Left cardiac atrium (tissue), 4 donors: ENCODE measurements around the gene CTNND1. TPM values are rescaled to one million over a fixed set of nuclear protein-coding genes. Genes with fewer than 3 reads are reported as not detected.
"Not testable (repeated sequence)": the region's sequence is repeated elsewhere in the genome, so short reads cannot be mapped to it uniquely, and the experiment has no call there.

Experiments
- ATAC-seq, 2 donors: fragments of 200-7000 bp; cut with Tn5 transposase; one replicate each; pipeline ENCODE4 v1.9.1; 2020; ENCODE audit warnings: mild to moderate bottlenecking in 2 of 2, moderate library complexity in 2 of 2
- DNase-seq: peaks from one replicate; pipeline ENCODE4 v3.0.0-alpha.2; 2020
- intact Hi-C, 2 donors: fragments of 100-400 bp; cut with DNase I; formaldehyde crosslinking; loops; one replicate each; pipeline versions ENCODE4 v1.14.1 to v1.15.1; 2022 to 2023
- total RNA-seq, 2 donors: library from RNA; stranded (reverse); fragmentation: NEBNext Ultra II Directional; extraction: Animal tissue kit (Norgen Biotek cat#: 25700); gene quantifications; one replicate each; pipeline ENCODE4 v1.2.1, GENCODE V29; 2021
- donor health status: DM: no; HTN: yes; CAD: no.
- donor health status: DM: no; HTN: yes; CAD: no; lungs with severe emphysema.
- donor health status: DM: yes; HTN: yes; CAD: no.
- donor health status: Dilated cardiomyopathy.

The CTNND1 gene
- total RNA-seq, 2 donors from 2014 or later: 75.2 to 82.0 TPM

DNA sequence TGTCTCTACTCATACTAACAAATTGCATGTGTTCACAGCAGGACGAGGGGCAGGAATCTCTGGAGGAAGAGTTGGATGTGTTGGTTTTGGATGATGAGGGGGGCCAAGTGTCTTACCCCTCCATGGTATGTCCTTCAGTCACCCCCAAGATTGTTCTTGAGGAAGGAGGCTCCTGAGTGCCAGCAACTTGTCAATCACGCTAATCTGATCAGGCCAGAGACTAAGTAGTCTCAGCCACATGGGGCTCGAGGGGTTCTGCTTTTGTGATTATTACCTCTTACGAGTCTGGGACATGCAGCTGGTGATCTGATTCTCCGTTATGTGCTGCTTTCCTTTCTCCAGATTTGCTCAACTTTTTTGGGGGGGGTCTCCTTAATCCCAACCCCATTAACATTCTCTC, 54.3 kb downstream of the CTNND1 start:
- peak in 1 of 2 donors; percentile 23 for ATAC-seq
- DNase-seq: no peak
- intact Hi-C loops: no loop called here

DNA sequence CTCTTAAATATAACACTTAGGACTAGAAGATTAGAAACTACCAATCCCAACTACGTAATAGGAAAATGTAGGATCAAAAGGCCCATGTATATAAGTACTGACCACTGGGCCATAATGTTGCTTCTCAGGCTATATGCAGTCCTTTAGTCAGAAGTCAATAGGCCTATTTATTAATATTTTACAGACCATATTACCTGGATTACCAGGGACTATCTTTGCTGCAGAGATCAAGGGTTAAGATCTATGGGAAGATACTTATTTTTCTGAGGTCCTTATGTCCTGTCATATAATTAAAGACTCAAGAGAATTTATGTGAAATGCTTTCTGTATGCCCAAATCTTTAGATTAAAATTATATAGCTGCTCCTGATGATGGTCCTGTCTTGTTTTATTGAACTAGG, 57.2 kb downstream of the CTNND1 start:
- DNase-seq (no peak), ATAC-seq (no peak)
- intact Hi-C loops: no loop called here

DNA sequence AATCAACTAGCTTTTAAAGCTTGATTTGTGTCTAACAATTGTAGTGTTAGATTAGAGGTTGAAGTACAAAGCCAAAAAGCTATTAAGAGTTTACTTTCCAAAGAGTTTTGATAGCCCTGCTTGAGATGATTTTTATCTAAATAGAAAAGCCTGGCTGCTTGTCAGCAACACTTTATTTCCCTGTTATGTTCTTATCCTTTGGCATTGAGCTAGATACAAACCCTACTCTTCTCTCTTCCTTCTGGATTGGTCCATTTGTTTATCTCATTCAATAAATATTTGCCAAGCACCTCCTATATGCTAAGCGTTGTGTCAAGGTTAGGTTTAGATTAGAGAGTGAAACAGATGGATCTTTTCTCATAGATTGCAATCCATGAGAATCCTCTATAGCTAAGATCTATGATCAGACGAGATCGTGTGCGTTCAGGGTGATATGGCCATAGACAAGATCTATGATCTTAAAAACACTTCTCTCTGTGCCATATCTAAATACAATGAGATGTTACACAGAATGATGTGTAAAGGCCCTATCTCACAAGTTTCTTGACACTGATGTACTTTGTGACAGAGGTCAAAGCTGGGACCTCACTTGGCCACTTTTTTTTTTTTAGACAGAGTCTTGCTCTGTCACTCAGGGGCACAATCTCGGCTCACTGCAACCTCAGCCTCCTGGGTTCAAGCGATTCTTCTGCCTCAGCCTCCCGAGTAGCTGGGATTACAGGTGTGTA, 57.8 kb downstream of the CTNND1 start:
- intact Hi-C loops: no loop called here
- DNase-seq (no peak), ATAC-seq (no peak)

DNA sequence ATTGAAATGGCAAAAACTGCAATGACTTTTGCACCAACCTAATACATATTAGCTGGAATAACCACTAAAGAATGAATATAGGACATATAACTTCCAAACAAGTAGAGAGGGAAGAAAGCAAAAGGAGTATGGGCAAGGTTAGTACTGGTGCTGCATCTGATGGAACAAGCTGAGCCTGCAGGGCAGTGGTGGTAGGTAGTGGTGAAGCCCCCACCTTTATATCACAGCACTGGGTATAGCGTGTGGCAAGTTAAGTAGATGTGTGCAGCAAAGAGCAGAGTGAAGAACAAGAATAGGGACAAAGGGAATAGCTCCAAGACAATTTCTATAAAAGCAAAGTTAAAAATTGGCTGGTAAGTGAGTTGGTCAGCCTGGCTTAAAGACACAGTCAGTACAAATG, 62.3 kb downstream of the CTNND1 start:
- intact Hi-C loops: no loop called here
- DNase-seq (no peak), ATAC-seq (no peak)

DNA sequence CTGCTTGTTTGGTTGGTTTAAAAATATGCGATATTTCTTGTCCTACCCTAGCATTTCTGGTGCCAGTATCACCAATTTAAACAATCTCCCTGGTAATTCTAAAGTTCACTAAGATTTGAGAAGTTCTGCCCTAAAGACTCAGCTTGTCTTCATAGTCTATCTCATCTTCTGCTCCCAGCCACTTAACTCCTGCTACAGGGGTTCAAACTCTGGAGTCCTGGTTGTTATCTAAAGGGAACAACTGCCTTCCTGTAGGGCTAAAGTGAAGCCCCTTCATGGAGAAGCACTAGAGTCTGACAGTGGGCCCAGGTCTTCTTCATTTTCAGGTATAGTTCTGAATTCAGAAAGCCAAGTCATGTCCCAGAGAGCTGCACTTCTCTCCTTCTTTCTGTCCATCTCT, 73.2 kb downstream of the CTNND1 start:
- intact Hi-C loops: no loop called here
- ATAC-seq (no peak), DNase-seq (no peak)

DNA sequence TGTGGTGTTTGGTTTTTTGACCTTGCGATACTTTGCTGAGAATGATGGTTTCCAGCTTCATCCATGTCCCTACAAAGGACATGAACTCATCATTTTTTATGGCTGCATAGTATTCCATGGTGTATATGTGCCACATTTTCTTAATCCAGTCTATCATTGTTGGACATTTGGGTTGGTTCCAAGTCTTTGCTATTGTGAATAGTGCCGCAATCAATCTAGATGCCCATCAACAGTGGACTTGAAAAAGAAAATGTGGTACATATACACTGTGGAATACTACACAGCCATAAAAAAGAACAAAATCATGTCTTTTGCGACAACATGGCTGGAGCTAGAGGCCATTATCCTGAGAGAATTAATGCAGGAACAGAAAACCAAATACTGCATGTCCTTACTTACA, 77.0 kb downstream of the CTNND1 start:
- intact Hi-C loops, DNase-seq, ATAC-seq: not testable (repeated sequence)

DNA sequence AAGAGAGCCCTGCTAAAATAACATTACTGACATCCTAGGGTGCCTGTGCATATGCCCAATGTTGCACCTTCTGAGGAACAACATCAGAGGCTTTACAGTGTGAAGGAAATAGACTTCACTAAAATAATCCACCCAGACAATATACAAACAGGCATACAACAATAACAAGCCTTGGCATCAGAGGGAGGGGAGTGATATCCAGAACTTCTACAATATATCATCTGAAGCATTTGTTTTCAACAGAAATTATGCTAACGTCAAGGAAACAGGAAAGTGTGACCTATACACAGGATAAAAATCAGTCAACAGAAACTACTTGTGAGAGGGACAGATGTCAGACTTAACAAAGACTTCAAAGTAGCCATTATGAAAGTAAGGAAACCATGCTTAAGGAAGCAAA, 81.3 kb downstream of the CTNND1 start:
- ATAC-seq: no peak
- intact Hi-C loops: no loop called here
- no peak for DNase-seq

DNA sequence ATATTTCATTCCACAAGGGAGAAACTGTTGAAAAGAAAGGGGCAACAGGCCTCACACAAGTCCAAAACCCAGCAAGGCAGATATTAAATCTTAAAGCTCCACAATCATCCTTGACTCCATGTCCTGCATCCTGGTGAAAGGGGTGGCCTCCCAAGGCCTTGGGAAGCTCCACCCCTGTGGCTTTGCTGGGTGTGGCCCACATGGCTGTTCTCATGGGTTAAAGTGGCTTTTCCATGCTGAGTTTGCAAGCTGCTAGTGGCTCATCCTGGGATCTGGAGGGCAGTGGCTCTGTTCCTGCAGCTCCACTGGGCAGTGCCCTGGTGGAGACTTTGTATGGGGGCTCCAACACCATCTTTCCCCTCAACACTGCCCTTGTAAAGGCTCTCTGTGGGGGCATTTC, 106.4 kb downstream of the CTNND1 start:
- no peak for DNase-seq
- intact Hi-C loops: no loop called here
- no peak for ATAC-seq

DNA sequence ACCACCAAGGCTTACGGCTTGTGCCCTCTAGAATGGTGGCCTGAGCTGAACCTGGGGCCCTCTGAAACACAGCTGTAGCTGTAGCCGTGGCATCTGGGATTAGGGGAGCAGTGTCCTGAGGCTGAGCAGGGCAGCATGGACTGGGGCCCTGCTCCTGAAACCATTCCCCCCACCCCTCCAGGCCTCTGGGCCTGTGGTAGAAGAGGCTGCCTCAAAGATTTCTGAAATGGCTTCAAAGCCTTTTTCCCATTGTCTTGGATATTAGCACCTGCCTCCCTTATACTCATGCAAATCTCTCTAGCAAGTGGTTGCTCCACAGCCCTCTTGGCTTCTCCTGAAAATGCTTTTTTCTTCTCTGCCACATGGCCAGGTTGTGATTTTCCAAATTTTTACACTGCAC, 106.9 kb downstream of the CTNND1 start:
- no peak for ATAC-seq
- intact Hi-C loops: no loop called here
- no peak for DNase-seq

Other genes starting within 250 kb of the CTNND1 start
- 1 to 10 TPM; 5.8 to 7.2 TPM for gene SLC43A1, start 246.1 kb upstream of the CTNND1 start, total RNA-seq
- 10 to 100 TPM; 58.0 to 58.9 TPM for gene TIMM10, start 231.0 kb upstream of the CTNND1 start, total RNA-seq
- not detected for gene SMTNL1, start 224.2 kb upstream of the CTNND1 start, total RNA-seq
- 10 to 100 TPM; 28.9 to 30.0 TPM for gene UBE2L6, start 194.1 kb upstream of the CTNND1 start, total RNA-seq
- gene SERPING1, start 164.1 kb upstream of the CTNND1 start, total RNA-seq: 100 to 1,000 TPM; 198 to 266 TPM
- gene YPEL4, start 111.9 kb upstream of the CTNND1 start, total RNA-seq: 1 to 10 TPM in 1 of 2 donors, under 1 TPM in 1; 0.47 to 1.1 TPM
- 1 to 10 TPM; 6.9 to 8.5 TPM for gene CLP1, start 104.0 kb upstream of the CTNND1 start, total RNA-seq
- 10 to 100 TPM; 51.3 to 60.7 TPM for gene ZDHHC5, start 93.7 kb upstream of the CTNND1 start, total RNA-seq
- 1 to 10 TPM; 8.4 to 8.7 TPM for gene MED19, start 49.6 kb upstream of the CTNND1 start, total RNA-seq
- 10 to 100 TPM; 64.3 to 80.3 TPM for gene TMX2, start 49.2 kb upstream of the CTNND1 start, total RNA-seq
- gene SELENOH, start 20.3 kb upstream of the CTNND1 start, total RNA-seq: 100 to 1,000 TPM in 1 of 2 donors, 10 to 100 TPM in 1; 99.1 to 116 TPM
- gene BTBD18, start 10.0 kb upstream of the CTNND1 start, total RNA-seq: not detected